Colon (tissue), 2 donors: ENCODE measurements around the gene STPG2.
"Not testable (repeated sequence)": the region's sequence is repeated elsewhere in the genome, so short reads cannot be mapped to it uniquely, and the experiment has no call there.

ENCODE experiments used
- FAIRE-seq: peaks from 2 replicates; lab custom pipeline; 2012; peaks lifted over from hg19 to GRCh38; lab: Jason Lieb, UNC
- donor health status: control.
- donor health status: control.

STPG2 gene

GRCh38 chr4:97633831-97634230 is 509.4 kb downstream of the STPG2 start:
- FAIRE-seq: not testable (repeated sequence)

- FAIRE-seq: no peak
Observed at GRCh38 chr4:97627750-97628149, 515.5 kb downstream of the STPG2 start.

GRCh38 chr4:97624204-97624603 is 519.1 kb downstream of the STPG2 start:
- FAIRE-seq: no peak

- no peak for FAIRE-seq
Observed at GRCh38 chr4:97605932-97606331, 537.3 kb downstream of the STPG2 start.

GRCh38 chr4:97593248-97593647 is 550.0 kb downstream of the STPG2 start:
- FAIRE-seq: no peak

- FAIRE-seq: no peak
Observed at GRCh38 chr4:97590266-97590665, 553.0 kb downstream of the STPG2 start.

- FAIRE-seq: no peak
Observed at GRCh38 chr4:97589481-97590196, 553.6 kb downstream of the STPG2 start.

GRCh38 chr4:97587912-97588311 is 555.4 kb downstream of the STPG2 start:
- no peak for FAIRE-seq

- FAIRE-seq: no peak
Observed at GRCh38 chr4:97585274-97585673, 558.0 kb downstream of the STPG2 start.

GRCh38 chr4:97582890-97583289 is 560.4 kb downstream of the STPG2 start:
- no peak for FAIRE-seq

GRCh38 chr4:97577004-97577403 is 566.3 kb downstream of the STPG2 start:
- FAIRE-seq: no peak

- no peak for FAIRE-seq
Observed at GRCh38 chr4:97560009-97560408, 583.3 kb downstream of the STPG2 start.

GRCh38 chr4:97558204-97558778 is 585.0 kb downstream of the STPG2 start:
- no peak for FAIRE-seq

- FAIRE-seq: not testable (repeated sequence)
Observed at GRCh38 chr4:97550637-97551036, 592.6 kb downstream of the STPG2 start.

- no peak for FAIRE-seq
Observed at GRCh38 chr4:97548943-97549583, 594.2 kb downstream of the STPG2 start.

- no peak for FAIRE-seq
Observed at GRCh38 chr4:97548186-97548585, 595.1 kb downstream of the STPG2 start.

GRCh38 chr4:97531351-97531750 is 611.9 kb downstream of the STPG2 start:
- FAIRE-seq: no peak

- FAIRE-seq: no peak
Observed at GRCh38 chr4:97530676-97531075, 612.6 kb downstream of the STPG2 start.

- FAIRE-seq: no peak
Observed at GRCh38 chr4:97525236-97525635, 618.0 kb downstream of the STPG2 start.

- FAIRE-seq: no peak
Observed at GRCh38 chr4:97517939-97518338, 625.3 kb downstream of the STPG2 start.

GRCh38 chr4:97513917-97514316 is 629.4 kb downstream of the STPG2 start:
- no peak for FAIRE-seq
